ENCODE measurements around the gene CHDH.

CHDH gene

DNA sequence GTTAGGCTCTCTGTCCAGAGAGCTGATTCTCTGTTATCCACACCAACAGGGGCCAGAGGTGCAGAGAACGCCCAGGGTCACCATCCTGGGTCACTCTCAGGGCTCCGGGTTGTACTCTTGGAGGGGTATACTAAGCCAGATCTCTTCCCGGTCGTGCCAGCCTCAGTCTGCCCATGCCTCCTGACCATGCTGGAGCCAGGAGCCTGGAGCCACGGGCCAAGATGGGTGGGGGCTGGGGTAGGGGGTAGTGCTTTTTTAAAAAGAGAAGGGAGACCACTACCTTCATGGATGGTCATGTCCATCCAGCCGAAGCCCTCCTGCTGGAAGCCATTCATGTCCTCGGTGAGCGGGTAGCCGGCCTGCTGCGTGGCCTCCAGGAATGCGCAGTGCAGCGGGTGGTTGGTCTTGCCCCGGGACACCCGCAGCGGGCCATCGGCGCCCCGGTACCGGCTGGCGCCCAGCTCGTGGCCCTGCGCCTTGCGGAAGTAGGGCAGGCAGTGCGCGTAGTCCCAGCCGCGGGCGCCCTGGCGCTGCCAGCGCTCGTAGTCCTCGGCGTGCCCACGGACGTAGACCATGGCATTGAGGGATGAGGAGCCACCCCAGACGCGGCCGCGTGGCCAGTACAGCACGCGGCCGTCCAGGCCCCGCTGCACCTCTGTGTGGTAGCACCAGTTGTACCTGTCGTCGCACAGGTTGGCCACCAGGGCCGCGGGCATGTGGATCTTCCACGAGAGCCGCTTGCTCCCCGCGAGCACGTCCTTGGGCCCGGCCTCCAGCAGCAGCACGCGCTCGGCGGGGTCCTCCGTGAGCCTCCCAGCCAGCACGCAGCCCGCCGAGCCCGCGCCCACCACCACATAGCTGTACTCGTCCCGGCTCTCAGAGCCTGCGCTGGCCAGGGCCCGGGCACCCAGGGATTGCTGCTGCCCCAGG lies 22.9 kb downstream of the CHDH start:
- no peak for DNase-seq (ENCODE audit: low read depth)

DNA sequence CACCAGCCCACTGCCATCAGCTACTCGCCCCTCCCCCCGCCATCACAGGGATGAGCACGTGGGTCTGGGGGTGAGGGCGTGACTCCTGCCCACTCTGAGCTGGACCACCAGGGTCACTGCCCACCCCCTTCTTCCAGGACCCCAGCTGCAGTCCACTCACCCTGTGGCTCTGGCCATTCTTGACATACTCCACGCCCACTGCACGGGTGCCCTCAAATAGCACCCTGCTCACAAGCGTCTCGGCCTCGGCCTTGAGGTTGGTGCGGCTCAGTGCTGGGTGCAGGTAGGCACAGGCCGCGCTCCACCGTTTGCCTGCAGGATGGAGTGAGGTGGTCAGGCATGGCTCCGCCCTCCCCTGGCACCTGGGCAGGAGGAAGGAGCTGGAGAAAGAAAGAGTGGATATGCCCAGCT lies 23.9 kb downstream of the CHDH start:
- DNase-seq (ENCODE audit: low read depth), result no peak

DNA sequence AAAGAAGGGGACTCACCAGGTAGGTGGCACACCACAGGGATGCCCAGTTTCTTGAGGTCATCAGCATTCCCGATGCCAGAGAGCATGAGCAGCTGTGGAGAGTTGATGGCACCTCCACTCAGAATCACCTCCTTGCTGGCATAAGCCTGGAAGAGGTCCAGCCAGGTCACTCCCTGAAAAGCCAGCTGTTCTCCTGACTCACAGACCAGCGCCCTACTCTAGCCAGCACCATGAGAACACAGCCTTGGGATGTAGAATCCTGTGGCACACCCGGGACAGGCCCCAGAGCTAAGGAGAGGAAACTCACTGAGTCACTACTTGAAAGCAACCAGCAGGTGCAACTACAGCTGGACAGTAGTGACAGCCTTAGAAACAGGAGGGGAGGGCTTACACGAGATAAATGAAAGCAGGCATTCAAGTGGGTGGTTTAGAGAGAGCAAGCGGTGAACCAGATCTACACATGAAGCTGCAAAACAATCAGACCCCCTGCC lies 24.5 kb downstream of the CHDH start:
- no peak for DNase-seq (ENCODE audit: low read depth)

DNA sequence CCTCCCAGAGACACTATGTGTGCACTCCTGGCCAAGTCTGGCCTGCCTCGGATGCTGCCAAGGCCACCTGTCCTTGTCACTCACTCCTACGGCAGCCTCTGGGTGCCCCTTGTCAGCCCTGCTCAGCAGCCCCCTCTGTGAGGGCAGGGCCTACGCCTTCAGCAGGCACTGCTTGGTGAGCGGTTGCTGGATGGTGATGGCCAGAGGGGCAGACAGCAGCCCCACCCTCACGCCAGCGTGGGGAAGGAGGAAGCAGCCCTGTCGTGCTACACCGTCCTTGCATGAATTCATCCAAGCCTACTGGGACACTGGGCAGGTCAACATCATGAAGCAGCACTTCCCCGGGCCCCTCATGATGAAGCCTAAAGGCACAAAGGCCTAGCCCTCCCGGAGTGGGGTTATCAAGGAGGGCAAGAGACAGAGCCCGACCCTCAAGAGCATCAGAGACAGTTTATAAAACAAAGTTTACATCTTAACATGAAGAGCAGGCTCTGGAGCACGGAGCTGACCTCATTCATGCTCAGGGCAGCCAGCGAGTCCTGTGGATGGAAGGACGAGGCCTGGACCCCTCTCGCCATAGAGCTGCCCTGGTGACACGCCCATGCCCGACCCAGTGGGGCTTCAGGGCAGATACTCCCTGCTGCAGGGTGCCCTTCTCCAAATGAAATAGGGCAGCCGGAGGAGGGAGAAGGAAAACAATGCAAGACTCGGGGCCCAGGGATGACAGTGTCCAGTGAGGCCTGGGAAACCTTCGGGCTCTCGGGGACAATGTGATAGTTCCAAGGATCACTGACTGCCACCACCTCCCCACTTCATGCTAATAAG lies 25.3 kb downstream of the CHDH start:
- no peak for DNase-seq (ENCODE audit: low read depth)

DNA sequence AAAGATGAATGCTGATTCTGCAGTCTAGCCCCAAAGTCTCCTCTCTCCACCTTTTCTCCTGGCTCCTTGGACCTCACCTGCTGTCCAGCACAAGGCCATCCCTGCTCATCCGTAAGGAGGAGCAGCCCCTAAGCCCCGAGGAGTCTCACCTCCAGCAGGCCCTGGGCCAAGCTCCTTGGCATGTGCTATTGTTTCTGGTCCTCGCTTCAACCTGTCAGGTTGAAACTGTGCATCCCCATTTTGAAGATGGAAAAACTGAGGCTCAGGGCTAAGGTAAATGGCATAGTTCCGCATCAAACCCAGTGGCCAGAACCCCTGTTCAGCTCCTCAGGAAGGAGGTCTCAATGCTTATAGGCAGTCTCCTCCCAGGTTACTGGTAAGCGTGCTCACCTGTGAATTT lies 26.1 kb downstream of the CHDH start:
- no peak for DNase-seq (ENCODE audit: low read depth)

DNA sequence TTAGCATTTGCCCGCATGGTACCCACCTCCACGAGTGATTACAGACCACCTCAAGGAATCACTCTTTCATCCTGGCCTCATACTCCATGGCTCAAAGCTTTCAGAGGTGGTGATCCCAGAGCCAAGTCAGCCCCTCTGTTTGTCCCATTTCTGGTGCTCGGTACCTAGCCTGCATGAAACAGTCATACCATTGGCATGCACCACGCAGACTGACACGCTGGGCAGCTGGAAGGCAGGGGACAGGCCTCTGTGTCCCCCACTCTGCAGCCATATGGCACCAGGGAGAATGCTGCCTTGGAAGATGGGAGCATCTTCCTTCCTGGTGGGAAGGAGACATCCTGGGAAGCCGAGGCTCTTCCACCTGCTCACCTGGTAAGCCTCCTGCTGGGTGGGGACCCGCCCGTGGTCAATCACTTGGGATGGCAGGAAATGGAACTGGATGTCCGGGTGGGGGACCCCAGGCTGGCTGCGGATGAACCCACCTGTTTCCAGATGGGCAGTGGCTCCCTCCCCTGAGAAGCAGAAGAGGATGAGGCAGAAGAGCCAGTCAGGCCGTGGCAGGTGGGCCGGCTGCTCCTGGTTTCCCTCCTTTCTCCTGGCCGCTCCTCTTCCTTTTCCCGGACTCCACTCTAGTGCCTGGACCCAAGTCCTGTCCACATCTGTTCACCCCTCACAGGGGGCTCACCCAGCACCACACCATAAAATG lies 26.9 kb downstream of the CHDH start:
- no peak for DNase-seq (ENCODE audit: low read depth)

DNA sequence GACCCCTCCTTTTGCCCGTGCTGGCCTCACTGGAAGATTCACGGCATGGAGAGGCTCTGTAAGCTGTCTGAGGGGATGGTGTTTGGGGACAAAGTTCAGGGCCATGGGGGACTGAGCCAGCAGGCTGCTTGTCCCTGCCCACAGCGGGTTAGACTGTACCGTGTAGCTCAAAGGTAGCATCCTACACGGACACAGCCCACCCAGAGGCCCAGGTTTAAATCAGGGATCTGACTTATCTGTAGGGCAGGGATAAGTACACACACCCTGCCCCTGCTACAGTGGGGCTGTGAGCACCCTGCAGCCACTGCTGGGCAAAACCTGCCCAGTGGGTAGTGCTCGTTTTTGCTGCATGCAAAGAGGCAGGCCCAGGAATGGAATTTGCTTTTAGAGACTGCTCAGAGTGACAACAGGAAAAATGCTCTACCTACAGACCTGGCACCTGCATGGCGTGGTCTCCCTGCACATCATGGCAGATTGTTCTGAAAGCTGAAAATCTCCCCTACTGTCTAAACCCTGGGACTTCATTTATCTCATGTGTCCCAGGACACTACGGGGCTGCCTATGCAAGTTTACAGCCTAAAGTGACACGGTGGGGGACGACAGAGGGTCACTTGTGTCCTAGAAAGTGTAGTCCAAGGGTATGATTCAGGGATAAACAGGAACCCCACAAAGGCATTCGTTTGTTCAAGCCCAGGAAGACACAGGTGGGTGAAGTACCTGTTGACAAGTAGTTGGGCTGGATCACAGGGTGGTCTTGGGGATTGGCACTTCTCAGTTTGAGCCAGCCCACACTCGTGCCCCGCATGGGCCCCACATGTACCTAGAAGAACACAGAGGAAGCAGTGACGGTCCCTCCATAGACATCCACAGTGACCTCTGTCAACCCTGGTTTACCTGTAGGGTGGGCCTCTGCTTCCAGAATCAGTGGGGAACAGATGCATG lies 27.7 kb downstream of the CHDH start:
- no peak for DNase-seq (ENCODE audit: low read depth)

DNA sequence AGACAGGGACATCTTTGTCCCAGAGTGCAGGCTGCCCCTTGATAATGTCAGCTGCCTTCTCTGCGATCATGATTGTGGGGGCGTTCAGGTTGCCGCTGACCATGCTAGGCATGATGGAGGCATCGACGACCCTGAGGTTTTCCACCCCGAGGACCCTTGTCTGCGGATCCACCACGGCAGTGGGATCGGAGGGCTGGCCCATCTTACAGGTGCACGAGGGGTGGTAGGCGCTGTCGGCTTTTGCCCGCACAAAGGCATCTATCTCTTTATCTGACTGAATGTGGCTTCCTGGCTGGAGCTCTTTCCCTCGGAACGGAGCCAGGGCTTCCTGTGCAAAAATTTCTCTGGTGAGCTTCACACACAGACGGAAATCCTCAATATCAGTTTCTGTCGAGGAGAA lies 28.4 kb downstream of the CHDH start:
- DNase-seq (ENCODE audit: low read depth), result no peak

DNA sequence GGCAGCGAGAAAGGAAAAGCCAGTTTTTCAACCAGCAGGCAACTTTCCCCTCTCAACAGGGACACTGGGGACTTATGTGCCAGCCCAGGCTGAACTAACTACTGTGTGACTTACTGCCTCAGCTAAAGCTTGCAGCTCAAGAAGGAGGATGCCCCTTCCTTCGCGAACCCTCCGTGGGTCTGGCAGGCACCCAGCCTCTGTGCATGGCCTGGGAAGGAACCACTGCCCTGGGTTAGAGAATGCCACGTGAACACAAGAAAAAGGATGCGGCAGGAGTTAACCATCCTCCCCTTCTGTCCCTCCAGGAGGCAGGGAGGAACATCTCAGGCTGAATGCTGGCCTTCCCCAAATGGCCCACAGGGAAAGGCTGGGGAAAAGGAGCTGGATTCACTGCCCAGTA lies 29.0 kb downstream of the CHDH start:
- DNase-seq (ENCODE audit: low read depth), result no peak

DNA sequence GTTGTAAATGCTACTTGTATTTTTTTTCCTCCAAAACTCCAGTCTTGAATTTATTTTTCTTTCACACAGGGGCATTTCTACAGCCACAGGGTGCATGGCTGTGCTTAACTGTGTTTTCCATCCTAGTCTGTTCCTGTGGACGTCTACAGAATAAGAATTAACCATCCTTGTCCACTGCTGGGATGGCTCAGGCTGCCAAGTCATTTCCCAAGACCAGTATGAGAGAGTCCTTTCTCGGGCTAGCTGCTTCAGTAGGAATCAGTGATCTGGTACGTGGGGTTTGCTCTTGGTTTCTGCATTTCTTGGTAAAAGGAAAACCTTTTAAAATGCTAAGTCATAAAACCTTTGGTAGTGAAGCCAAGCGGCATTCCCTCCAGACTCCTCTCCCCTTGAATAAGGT lies 29.8 kb downstream of the CHDH start:
- no peak for DNase-seq (ENCODE audit: low read depth)

DNA sequence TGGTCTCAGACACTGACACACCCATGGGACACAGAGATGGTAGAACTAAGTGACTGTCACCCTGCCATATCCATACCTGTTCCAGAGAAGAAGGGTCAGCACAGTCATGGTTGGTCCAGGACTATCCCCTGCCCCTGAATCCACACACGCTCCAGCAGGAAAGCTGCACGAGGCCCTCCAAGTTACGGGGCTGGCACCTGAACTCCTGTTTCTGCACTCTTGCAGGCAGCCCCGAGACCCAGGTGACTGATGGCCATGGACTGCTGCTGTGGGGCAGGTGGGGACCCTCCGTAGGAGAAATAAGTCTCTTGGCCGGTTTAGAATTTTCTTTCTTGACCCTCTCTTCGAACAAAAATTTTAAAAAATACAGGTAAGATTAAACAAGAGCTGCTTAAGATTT lies 30.6 kb downstream of the CHDH start:
- DNase-seq (ENCODE audit: low read depth), result no peak

DNA sequence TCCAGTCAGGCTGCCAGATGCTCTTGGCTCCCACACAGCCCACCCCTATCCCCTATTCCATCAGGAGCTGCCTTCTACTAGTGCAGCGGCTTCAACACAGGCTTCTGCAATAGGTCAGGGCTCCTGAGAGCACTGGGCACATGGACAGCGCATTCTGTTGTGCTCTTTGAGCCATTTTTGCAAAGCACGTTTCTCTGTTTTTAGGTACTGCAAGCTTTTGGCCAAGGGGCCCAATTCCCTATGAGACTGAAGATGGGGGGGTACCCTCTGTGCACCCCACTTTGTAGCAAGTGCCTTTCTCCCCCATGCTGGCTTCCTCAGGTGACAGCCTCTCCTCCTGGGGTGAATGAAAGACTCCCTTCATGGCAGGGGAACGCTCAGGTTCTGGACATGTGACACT lies 31.2 kb downstream of the CHDH start:
- DNase-seq (ENCODE audit: low read depth), result no peak

DNA sequence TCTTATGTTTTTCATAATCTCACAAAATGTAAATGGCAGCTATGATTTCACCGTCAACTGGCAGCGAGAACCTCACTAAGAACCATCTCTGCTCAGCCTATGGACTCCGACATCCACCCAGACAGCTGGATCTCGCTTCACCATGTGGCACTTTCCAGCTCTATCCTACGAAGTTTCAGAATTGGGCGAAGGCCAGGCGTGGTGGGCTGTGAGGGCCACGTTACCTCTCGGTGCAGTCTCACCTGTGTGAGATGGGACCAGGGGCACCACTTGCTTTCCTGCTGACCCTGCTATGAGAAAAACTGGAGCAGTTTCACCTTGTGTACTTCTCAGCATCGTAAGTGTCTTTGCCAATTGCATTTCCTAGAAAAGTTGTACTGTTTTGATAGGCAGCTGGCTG lies 32.3 kb downstream of the CHDH start:
- no peak for DNase-seq (ENCODE audit: low read depth)

DNA sequence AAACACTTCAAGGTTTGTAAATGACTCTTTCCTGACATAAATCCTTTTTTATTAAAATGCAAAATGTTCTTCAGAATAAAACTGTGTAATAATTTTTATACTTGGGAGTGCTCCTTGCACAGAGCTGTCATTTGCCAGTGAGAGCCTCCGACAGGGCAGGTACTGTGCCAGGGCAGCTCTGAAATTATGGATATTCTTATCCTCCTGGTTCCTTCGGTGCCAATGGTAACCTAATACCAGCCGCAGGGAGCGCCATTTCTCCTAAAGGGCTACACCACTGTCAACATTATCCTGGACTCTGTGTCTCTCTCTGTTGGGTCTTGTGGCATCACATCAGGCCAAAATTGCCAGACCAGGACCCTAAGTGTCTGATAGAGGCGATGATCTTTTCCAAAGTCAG lies 33.0 kb downstream of the CHDH start:
- DNase-seq (ENCODE audit: low read depth), result no peak

DNA sequence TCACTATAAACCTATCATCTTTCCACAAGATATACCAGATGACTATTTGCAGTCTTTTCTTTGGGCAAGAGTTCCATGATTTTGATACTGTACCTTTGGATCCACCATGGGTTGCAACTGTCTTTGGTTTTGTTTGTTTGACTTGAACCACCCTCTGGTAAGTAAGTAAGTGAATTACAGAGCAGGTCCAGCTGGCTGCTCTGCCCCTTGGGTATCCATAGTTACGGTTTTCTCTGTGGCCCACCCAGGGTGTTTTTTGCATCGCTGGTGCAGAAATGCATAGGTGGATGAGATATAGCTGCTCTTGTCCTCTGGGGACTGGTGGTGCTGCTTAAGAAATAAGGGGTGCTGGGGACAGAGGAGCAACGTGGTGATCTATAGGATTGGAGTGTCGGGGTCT lies 33.8 kb downstream of the CHDH start:
- no peak for DNase-seq (ENCODE audit: low read depth)

DNA sequence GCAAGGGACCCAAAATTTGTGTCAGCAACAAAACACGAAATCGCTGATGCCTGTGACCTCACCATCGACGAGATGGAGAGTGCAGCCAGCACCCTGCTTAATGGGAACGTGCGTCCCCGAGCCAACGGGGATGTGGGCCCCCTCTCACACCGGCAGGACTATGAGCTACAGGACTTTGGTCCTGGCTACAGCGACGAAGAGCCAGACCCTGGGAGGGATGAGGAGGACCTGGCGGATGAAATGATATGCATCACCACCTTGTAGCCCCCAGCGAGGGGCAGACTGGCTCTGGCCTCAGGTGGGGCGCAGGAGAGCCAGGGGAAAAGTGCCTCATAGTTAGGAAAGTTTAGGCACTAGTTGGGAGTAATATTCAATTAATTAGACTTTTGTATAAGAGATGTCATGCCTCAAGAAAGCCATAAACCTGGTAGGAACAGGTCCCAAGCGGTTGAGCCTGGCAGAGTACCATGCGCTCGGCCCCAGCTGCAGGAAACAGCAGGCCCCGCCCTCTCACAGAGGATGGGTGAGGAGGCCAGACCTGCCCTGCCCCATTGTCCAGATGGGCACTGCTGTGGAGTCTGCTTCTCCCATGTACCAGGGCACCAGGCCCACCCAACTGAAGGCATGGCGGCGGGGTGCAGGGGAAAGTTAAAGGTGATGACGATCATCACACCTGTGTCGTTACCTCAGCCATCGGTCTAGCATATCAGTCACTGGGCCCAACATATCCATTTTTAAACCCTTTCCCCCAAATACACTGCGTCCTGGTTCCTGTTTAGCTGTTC lies 34.9 kb downstream of the CHDH start:
- no peak for DNase-seq (ENCODE audit: low read depth)

DNA sequence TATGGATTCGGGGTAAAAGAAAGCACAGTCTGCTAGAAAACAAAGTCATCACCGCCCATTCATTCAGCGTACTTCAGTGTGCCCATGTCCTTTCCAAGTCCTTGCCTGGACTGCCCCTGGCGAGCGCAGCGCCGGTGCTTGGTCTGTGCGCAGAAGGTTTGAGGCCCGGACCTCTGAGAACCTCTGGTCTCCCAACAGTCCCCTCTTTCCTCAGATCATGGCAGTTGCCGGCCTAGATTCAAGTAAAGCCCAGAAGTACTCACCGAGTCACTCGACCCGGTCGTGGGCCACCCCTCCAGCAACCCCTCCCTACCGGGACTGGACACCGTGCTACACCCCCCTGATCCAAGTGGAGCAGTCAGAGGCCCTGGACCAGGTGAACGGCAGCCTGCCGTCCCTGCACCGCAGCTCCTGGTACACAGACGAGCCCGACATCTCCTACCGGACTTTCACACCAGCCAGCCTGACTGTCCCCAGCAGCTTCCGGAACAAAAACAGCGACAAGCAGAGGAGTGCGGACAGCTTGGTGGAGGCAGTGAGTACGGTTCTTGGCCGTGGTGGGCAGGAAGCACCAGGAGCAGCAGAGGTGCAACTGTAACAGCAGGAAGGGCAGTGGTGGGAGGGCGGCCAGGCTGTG lies 36.3 kb downstream of the CHDH start:
- no peak for DNase-seq (ENCODE audit: low read depth)

DNA sequence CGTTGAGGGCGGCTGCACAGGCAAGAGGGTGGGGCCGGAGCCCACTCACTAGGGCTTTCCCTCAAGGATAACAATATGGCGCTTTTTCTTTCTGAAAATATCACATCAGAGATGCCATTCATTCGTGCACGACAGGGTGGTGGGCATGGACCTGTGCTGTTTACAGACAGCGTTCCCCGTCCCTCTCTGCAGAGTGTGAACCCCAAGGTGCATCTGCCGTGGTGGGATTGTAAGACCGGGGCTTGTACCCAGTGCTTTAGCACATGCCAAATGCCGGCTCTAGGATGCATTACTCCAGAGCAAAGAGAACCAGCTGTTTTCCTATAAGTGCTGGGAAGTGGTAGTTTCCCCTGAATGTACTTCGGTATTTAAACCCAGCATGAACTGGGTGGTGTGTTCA lies 37.0 kb downstream of the CHDH start:
- no peak for DNase-seq (ENCODE audit: low read depth)

DNA sequence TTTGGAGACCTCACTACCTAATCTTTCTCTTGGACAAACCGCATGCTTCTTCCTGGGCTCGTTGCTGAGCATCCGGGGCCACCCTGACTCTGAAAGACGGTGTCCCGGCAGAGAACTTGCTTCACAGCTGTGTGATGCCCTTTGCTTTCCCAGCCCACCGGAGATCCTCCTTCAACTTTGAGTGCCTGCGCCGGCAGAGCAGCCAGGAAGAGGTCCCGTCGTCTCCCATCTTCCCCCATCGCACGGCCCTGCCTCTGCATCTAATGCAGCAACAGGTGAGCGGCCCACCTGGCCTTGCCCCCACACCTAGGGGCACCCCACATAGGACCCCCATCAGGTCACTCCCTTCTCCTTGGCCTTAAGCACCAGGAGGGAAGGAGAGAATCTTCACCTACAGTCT lies 37.7 kb downstream of the CHDH start:
- no peak for DNase-seq (ENCODE audit: low read depth)
